Hepatocyte (in vitro differentiated cells): ENCODE data around the gene SPATA31E1. TPM values are rescaled to one million over a fixed set of nuclear protein-coding genes. Genes with fewer than 3 reads are reported as not detected.
A peak's percentile ranks its signal among the peaks of the same experiment; 100 is the strongest.

ENCODE experiments used
- DNase-seq: peaks from one replicate; pipeline ENCODE4 v3.0.0-alpha.2; 2016; ENCODE audit warnings: low spot score
- H2AFZ ChIP-seq: fragments of 200-600 bp; sonication (generic); 2 replicates; pipeline ENCODE4 v1.6.0; 2016; ENCODE audit warnings: antibody characterized with exemption, mild to moderate bottlenecking
- H3K27ac ChIP-seq: fragments of 200-600 bp; sonication (generic); 2 replicates; pipeline ENCODE4 v1.5.1; 2016; ENCODE audit warnings: mild to moderate bottlenecking
- H3K27me3 ChIP-seq: fragments of 200-600 bp; sonication (generic); 2 replicates; pipeline ENCODE4 v1.6.1; 2016
- H3K36me3 ChIP-seq: fragments of 200-600 bp; sonication (generic); replicated peaks from 2 replicates; pipeline ENCODE4 v1.5.1; 2016; ENCODE audit warnings: low read depth; ENCODE audit not compliant: insufficient read depth
- H3K4me1 ChIP-seq: fragments of 200-600 bp; sonication (generic); 2 replicates; pipeline ENCODE4 v1.5.1; 2016; ENCODE audit warnings: mild to moderate bottlenecking, moderate library complexity; ENCODE audit not compliant: insufficient read depth
- H3K4me2 ChIP-seq: fragments of 200-600 bp; sonication (generic); 2 replicates; pipeline ENCODE4 v1.6.0; 2016
- H3K4me3 ChIP-seq: fragments of 200-600 bp; sonication (generic); 2 replicates; pipeline ENCODE4 v1.5.1; 2016; ENCODE audit warnings: mild to moderate bottlenecking
- H3K79me2 ChIP-seq: fragments of 200-600 bp; sonication (generic); 2 replicates; pipeline ENCODE4 v1.6.0; 2017; ENCODE audit warnings: mild to moderate bottlenecking
- H3K9me2 ChIP-seq: fragments of 200-600 bp; sonication (generic); replicated peaks from 2 replicates; pipeline ENCODE4 v1.6.0; 2017; ENCODE audit warnings: mild to moderate bottlenecking; ENCODE audit not compliant: insufficient read depth
- H3K9me3 ChIP-seq: fragments of 200-600 bp; sonication (generic); 2 replicates; pipeline ENCODE4 v1.5.1; 2016; ENCODE audit warnings: low read depth, mild to moderate bottlenecking
- H4K20me1 ChIP-seq: fragments of 200-600 bp; sonication (generic); 2 replicates; pipeline ENCODE4 v1.6.0; 2016; ENCODE audit warnings: mild to moderate bottlenecking; ENCODE audit not compliant: insufficient read depth, poor library complexity, severe bottlenecking
- CTCF ChIP-seq: fragments of 200-600 bp; sonication (generic); IDR thresholded peaks from 2 replicates; pipeline ENCODE4 v1.5.1; 2016; ENCODE audit warnings: antibody characterized with exemption, mild to moderate bottlenecking; ENCODE audit not compliant: poor library complexity
- EZH2 ChIP-seq: fragments of 200-600 bp; sonication (generic); IDR thresholded peaks from 2 replicates; pipeline ENCODE4 v1.6.1; 2016; ENCODE audit warnings: antibody characterized with exemption, mild to moderate bottlenecking, borderline replicate concordance
- EZH2phosphoT487 ChIP-seq: fragments of 200-600 bp; sonication (generic); IDR thresholded peaks from one replicate; pipeline ENCODE4 v1.6.1; 2018; ENCODE audit warnings: antibody characterized with exemption, mild to moderate bottlenecking, low read depth, moderate library complexity; ENCODE audit not compliant: unreplicated experiment, severe bottlenecking
- WGBS: methylation state at CpG from one replicate; pipeline ENCODE4 v1.1.6; 2016; ENCODE audit warnings: low lambda C conversion rate; ENCODE audit errors: missing lambda C conversion rate; 5-methylcytosine and 5-hydroxymethylcytosine counted together
- polyA plus RNA-seq: library from polyadenylated mRNA; unstranded; fragments of >200 nt; fragmentation: Nextera tagmentation; extraction: Ambion mirVana; gene quantifications from 2 replicates; pipeline ENCODE4 v1.2.1, GENCODE V29; 2016
- total RNA-seq: library from RNA; depleted of rRNA; stranded (reverse); fragments of >200 nt; gene quantifications from 2 replicates; pipeline ENCODE4 v1.2.3, GENCODE V29; 2014

SPATA31E1 gene
- total and polyA plus RNA-seq, 2 experiments from 2014 or later: not detected

- WGBS: 55% methylated on average over 7 of the region's 7 CpGs
- peaks cover 13% of the 10 kb centered on the region for H3K4me1 ChIP-seq
- H3K27ac ChIP-seq: peak overlapping the region; percentile 65
- TF ChIP-seq EZH2 (no peak), EZH2phosphoT487 (no peak), CTCF (no peak)
- H3K36me3 ChIP-seq: no peaks in the 10 kb centered on the region
- H3K4me2 ChIP-seq: no peak overlapping the region
- H3K9me3 ChIP-seq: no peaks in the 10 kb centered on the region
- DNase-seq: peak; percentile 37
- no peak overlapping the region for H2AFZ ChIP-seq
- peaks cover 4% of the 10 kb centered on the region for H3K79me2 ChIP-seq
- no peak overlapping the region for H3K4me3 ChIP-seq
- no peaks in the 10 kb centered on the region for H3K27me3 ChIP-seq
- no peaks in the 10 kb centered on the region for H4K20me1 ChIP-seq
- no peaks in the 10 kb centered on the region for H3K9me2 ChIP-seq
Measured at GRCh38 chr9:87862536-87863268, 20.0 kb upstream of the SPATA31E1 start.

GRCh38 chr9:87863882-87864465 lies 18.7 kb upstream of the SPATA31E1 start:
- Histone ChIP-seq H3K79me2 (peaks cover 4% of the 10 kb centered on the region), H3K4me2 (peak overlapping the region; percentile 28), H3K4me3 (no peak overlapping the region), H3K27ac (peak overlapping the region; percentile 65), H2AFZ (no peak overlapping the region), H3K36me3 (no peaks in the 10 kb centered on the region), H3K9me3 (no peaks in the 10 kb centered on the region), H4K20me1 (no peaks in the 10 kb centered on the region), H3K9me2 (no peaks in the 10 kb centered on the region), H3K27me3 (no peaks in the 10 kb centered on the region), H3K4me1 (peaks cover 13% of the 10 kb centered on the region)
- WGBS: 76% methylated on average over 6 of the region's 6 CpGs
- no peak for DNase-seq
- TF ChIP-seq EZH2phosphoT487: no peak
- no peak for TF ChIP-seq EZH2
- TF ChIP-seq CTCF: no peak

GRCh38 chr9:87864915-87865314 lies 17.8 kb upstream of the SPATA31E1 start:
- Histone ChIP-seq H2AFZ (no peak overlapping the region), H3K9me2 (no peaks in the 10 kb centered on the region), H3K4me2 (peak overlapping the region; percentile 53), H4K20me1 (no peaks in the 10 kb centered on the region), H3K27ac (peak overlapping the region; percentile 71), H3K36me3 (no peaks in the 10 kb centered on the region), H3K4me3 (no peak overlapping the region), H3K27me3 (no peaks in the 10 kb centered on the region), H3K79me2 (peaks cover 4% of the 10 kb centered on the region), H3K4me1 (peaks cover 13% of the 10 kb centered on the region), H3K9me3 (no peaks in the 10 kb centered on the region)
- WGBS: 83% methylated on average over 3 of the region's 3 CpGs
- TF ChIP-seq CTCF (no peak), EZH2phosphoT487 (no peak), EZH2 (no peak)
- DNase-seq: no peak
